GM06990 (cell line): ENCODE measurements around the gene AGXT.

Experiments used
- DNase-seq: peaks from one replicate; pipeline ENCODE4 v3.0.0-alpha.2; 2011; ENCODE audit not compliant: insufficient read length; ENCODE audit errors: extremely low read depth
- H3K27me3 ChIP-seq: replicated peaks from 2 replicates; pipeline ENCODE4 v1.6.0; 2011; ENCODE audit warnings: low read length; ENCODE audit not compliant: control insufficient read depth, insufficient read depth
- H3K36me3 ChIP-seq: 2 replicates; pipeline ENCODE4 v1.5.1; 2011; ENCODE audit warnings: low read length; ENCODE audit not compliant: control insufficient read depth, insufficient read depth
- H3K4me3 ChIP-seq: replicated peaks from 2 replicates; pipeline ENCODE4 v1.5.1; 2011; ENCODE audit warnings: low read depth, mild to moderate bottlenecking, control low read depth, low read length
- TF ChIP-seq, protein P1 (sequence below): IDR thresholded peaks from 2 replicates; pipeline ENCODE4 v1.5.1; 2011; ENCODE audit warnings: low read length, control low read depth, mild to moderate bottlenecking, inconsistent platforms; ENCODE audit not compliant: insufficient read depth, poor library complexity, severe bottlenecking

The AGXT gene

DNA sequence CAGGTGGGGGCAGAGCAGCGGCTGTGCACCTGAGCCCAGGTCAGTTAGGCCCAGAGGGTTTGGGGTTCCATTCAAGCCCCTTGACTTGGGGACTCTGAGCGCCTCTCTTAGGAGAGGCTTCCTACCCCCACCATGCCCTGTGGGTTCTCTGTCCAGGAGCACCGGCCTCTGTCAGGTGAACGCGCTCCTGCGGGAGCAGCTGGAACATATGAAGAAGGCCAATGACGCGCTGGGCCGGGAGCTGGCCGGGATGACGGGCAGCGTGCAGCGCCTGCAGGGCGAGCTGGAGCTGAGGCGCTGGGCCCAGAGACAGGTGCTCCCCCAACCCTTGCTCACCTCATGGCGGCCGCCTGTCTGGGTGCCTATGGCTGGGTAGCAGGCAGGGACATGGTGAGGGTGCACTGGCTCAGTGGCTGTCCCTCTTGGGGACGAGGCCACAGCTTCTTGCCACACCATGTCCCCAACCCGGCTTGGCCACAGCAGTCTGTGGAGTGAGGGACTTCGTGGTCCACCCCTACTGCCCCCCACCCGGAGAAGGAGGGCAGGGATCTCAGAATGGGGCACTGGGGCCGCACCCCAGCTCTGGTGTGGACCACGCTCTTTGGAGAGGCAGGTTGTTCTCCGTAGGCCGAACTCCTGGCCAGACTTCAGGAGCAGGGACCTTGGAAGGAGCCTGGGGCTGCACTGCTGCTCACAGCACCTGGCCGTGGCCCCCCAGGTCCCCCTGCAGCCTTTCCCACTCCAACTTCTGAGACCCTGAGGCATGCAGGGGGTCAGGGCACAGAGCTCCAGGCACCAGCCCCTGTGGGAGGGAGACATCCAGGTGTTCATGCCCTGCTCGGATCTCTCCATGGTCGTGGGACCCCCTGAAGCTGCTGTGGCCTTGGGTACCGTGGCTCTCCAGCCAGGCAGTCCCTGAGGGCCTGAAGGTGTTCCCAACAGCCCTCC lies 57.2 kb downstream of the AGXT start:
- TF ChIP-seq, protein P1, sequence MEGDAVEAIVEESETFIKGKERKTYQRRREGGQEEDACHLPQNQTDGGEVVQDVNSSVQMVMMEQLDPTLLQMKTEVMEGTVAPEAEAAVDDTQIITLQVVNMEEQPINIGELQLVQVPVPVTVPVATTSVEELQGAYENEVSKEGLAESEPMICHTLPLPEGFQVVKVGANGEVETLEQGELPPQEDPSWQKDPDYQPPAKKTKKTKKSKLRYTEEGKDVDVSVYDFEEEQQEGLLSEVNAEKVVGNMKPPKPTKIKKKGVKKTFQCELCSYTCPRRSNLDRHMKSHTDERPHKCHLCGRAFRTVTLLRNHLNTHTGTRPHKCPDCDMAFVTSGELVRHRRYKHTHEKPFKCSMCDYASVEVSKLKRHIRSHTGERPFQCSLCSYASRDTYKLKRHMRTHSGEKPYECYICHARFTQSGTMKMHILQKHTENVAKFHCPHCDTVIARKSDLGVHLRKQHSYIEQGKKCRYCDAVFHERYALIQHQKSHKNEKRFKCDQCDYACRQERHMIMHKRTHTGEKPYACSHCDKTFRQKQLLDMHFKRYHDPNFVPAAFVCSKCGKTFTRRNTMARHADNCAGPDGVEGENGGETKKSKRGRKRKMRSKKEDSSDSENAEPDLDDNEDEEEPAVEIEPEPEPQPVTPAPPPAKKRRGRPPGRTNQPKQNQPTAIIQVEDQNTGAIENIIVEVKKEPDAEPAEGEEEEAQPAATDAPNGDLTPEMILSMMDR: no peak
- peak; percentile 5 for DNase-seq
- no peaks in the 10 kb centered on the region for H3K36me3 ChIP-seq

DNA sequence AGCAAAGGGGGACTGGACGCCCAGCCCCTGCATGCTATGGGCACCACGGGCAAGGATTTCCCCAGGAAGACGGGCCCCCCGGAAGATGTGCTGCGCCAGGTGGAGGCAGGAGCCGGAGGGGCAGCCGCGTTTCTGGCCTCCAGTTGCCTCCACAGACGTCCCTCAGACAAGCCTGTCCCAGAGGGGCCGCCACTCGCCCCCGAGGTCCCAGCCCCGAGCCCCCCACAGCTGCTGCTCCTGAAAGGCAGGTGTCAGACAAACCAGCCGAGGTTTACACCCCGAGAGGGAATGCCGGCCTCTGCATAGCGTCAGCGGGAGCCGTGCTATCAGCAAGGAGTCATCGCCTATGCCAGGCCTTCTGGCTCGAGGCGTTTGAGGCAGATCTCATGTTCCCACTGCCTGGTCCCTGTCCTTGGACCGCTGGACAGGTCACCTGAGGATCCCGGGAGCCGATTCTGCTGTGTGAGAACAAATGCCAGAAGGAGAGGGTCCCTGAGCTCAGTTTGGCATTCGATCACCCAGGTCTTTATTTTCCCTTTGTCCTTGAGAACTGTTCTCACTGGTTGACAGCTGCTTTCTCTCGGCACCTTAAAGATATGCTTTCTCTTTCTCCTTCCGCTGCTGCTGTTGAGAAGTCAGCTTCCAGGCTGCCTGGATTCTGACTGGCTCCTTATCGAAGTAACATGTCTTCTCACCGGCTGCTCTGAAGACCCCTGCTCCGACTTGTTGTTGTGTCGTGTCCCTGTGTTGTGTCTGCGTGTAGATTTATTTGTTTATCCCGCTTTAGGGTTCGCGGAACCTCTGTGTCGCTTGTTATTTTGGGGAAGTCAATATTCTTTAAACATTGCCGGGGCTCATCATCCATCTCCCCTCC lies 58.1 kb downstream of the AGXT start:
- DNase-seq: no peak

More for the DNA sequence above, 57.2 kb downstream of the AGXT start:
- Histone ChIP-seq H3K4me3 (no peak overlapping the region), H3K27me3 (no peaks in the 10 kb centered on the region)

DNA sequence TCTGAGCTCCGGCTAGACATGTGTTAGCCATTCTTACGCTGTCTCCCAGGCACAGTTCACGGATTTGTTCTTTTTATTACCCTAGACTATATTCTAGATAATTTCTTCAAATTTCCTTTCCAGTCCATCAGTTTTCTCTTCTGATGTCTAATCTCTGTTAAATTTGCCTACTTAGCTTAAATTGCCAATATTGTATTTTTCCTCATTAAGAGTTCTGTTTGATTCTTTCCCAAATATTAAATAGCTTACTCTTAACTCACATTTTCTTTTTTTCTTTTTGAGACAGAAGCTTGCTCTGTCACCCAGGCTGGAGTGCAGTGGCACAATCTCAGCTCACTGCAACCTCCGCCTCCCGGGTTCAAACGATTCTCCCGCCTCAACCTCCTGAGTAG lies 58.8 kb downstream of the AGXT start:
- no peaks in the 10 kb centered on the region; the same call in 1 of the 2 replicates for H3K27me3 ChIP-seq
- no peak for DNase-seq
- TF ChIP-seq, protein P1: no peak
- H3K36me3 ChIP-seq: no peaks in the 10 kb centered on the region
- no peak overlapping the region for H3K4me3 ChIP-seq

More for the DNA sequence above, 58.1 kb downstream of the AGXT start:
- no peaks in the 10 kb centered on the region for H3K36me3 ChIP-seq
- no peaks in the 10 kb centered on the region for H3K27me3 ChIP-seq
- TF ChIP-seq, protein P1: no peak
- no peak overlapping the region for H3K4me3 ChIP-seq

DNA sequence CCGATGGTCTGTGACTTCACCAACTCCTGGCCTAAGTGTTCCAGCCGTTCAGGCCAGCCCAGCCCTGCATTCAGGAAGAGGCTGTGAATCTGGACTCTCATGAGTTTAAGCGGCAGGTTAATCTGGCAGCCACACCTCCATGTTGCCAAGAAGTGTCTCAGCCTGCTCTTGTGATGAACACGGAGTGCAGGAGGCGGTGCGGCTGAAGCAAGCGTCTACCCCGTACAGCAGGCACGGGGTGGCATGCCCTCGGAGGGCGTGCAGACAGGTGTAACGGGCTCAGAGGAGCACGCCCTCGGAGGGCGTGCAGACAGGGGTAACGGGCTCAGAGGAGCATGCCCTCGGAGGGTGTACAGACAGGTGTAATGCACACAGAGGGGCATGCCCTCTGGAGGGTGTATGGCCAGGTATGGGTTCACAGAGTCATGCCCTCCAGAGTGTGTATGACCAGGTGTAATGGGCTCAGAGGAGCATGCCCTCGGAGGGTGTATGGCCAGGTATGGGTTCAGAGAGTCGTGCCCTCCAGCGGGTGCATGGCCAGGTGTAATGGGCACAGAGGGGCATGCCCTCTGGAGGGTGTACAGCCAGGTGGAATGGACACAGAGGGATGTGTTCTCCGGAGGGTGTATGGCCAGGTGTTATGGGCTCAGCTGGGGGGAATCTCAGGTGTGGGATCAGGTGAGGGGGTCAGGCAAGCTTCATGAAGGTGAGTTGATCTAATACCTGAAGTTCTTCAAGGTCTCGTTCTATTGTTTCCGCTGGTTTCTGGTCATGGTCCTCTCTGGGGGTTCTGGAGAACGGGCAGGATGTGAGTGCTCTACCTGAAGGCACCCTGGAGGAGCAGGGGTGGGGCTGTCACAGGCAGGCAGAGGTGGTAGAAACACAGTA lies 60.1 kb downstream of the AGXT start:
- no peak overlapping the region for H3K4me3 ChIP-seq
- TF ChIP-seq, protein P1: no peak
- no peaks in the 10 kb centered on the region for H3K36me3 ChIP-seq
- DNase-seq: no peak
- H3K27me3 ChIP-seq: no peaks in the 10 kb centered on the region; the same call in 1 of the 2 replicates
